ENCODE results near the gene COG5.

COG5 gene

GRCh38 chr7:107161415-107161814 lies 402.3 kb downstream of the COG5 start:
- TF ChIP-seq REST (IDR thresholded peaks at IDR 0.05; ENCODE audit: insufficient read depth in 1 of 2, low read depth in 2 of 2, low read length in 2 of 2), result no peak
- TF ChIP-seq POLR2AphosphoS5 (IDR thresholded peaks at IDR 0.05; ENCODE audit: low read depth, low read length), result no peak
- TF ChIP-seq FOXP2 (optimal IDR thresholded peaks at IDR 0.05; ENCODE audit: borderline replicate concordance, extremely low read depth, extremely low read length, insufficient read depth), result no peak
- no peak for TF ChIP-seq SIN3A (IDR thresholded peaks at IDR 0.05; ENCODE audit: borderline replicate concordance, insufficient read depth, low read length)
- no peak for TF ChIP-seq TAF1 (IDR thresholded peaks at IDR 0.05; ENCODE audit: borderline replicate concordance, insufficient read depth, low read length)

DNA sequence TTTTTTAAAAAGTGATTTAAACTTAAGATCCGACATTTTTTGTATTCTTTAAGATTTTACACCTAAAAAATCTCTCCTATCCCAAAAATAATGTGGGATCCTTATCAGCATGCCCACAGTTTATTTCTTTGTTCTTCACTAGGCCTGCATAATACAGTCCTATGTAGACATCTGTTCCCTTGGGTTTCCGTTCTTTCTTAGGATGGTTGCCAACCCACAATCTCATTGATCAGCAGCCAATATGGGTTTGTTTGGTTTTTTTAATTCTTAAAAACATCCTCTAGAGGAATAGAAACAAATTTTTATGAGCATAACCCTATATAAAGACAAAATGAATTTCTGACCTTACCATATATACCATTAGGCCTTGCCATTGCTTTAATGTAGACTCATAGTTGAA lies 403.3 kb downstream of the COG5 start:
- TF ChIP-seq FOXP2 (optimal IDR thresholded peaks at IDR 0.05; ENCODE audit: borderline replicate concordance, extremely low read depth, extremely low read length, insufficient read depth) (no peak), REST (IDR thresholded peaks at IDR 0.05; ENCODE audit: insufficient read depth in 1 of 2, low read depth in 2 of 2, low read length in 2 of 2) (no peak), POLR2AphosphoS5 (IDR thresholded peaks at IDR 0.05; ENCODE audit: low read depth, low read length) (no peak), TAF1 (IDR thresholded peaks at IDR 0.05; ENCODE audit: borderline replicate concordance, insufficient read depth, low read length) (no peak), SIN3A (IDR thresholded peaks at IDR 0.05; ENCODE audit: borderline replicate concordance, insufficient read depth, low read length) (no peak)

- TF ChIP-seq SIN3A (IDR thresholded peaks at IDR 0.05; ENCODE audit: borderline replicate concordance, insufficient read depth, low read length) (no peak), FOXP2 (optimal IDR thresholded peaks at IDR 0.05; ENCODE audit: borderline replicate concordance, extremely low read depth, extremely low read length, insufficient read depth) (no peak), REST (IDR thresholded peaks at IDR 0.05; ENCODE audit: insufficient read depth in 1 of 2, low read depth in 2 of 2, low read length in 2 of 2) (no peak)
These were observed 405.7 kb downstream of the COG5 start for GRCh38 chr7:107158028-107158427.

GRCh38 chr7:107157091-107157490 lies 406.6 kb downstream of the COG5 start:
- TF ChIP-seq FOXP2 (optimal IDR thresholded peaks at IDR 0.05; ENCODE audit: borderline replicate concordance, extremely low read depth, extremely low read length, insufficient read depth) (no peak), SIN3A (IDR thresholded peaks at IDR 0.05; ENCODE audit: borderline replicate concordance, insufficient read depth, low read length) (no peak), POLR2AphosphoS5 (IDR thresholded peaks at IDR 0.05; ENCODE audit: low read depth, low read length) (no peak), REST (IDR thresholded peaks at IDR 0.05; ENCODE audit: insufficient read depth in 1 of 2, low read depth in 2 of 2, low read length in 2 of 2) (no peak), TAF1 (IDR thresholded peaks at IDR 0.05; ENCODE audit: borderline replicate concordance, insufficient read depth, low read length) (no peak)

DNA sequence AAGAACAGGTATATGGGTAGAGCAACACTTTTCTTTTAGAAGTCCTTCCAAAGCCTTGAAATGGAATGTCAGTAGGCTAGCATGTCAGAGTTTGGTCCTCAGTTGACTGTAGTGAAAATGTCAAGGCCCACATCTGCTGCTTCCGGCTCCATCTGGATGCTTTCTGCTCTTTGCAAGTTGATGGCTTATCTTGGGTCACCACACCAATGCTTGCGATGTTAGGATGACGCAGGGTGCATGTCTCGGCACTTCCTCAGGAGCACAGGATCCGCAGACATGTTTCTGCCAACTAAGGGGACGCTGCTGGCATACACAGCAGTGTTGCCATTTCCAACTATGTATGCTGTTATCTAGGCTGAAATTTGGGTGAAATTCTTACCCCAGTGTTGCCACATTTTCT lies 408.9 kb downstream of the COG5 start:
- no peak for TF ChIP-seq POLR2AphosphoS5 (IDR thresholded peaks at IDR 0.05; ENCODE audit: low read depth, low read length)
- no peak for TF ChIP-seq REST (IDR thresholded peaks at IDR 0.05; ENCODE audit: insufficient read depth in 1 of 2, low read depth in 2 of 2, low read length in 2 of 2)
- no peak for TF ChIP-seq TAF1 (IDR thresholded peaks at IDR 0.05; ENCODE audit: borderline replicate concordance, insufficient read depth, low read length)
- no peak for TF ChIP-seq SIN3A (IDR thresholded peaks at IDR 0.05; ENCODE audit: borderline replicate concordance, insufficient read depth, low read length)
- no peak for TF ChIP-seq FOXP2 (optimal IDR thresholded peaks at IDR 0.05; ENCODE audit: borderline replicate concordance, extremely low read depth, extremely low read length, insufficient read depth)

Data from PFSK-1 (cell line).